Prostate gland (tissue), 2 donors: Measurements from ENCODE around the gene ZPR1.

Experiments used
- CTCF ChIP-seq, 4 experiments: fragments of 200-600 bp in 2 of 4; fragments of 450-650 bp in 2 of 4; sonication (generic) in 2 of 4; IDR thresholded peaks; 1 replicate in 3 of 4; 2 replicates in 1 of 4; pipeline ENCODE4 v1.5.1; 2016 to 2019; ENCODE audit warnings: antibody characterized with exemption in 4 of 4, mild to moderate bottlenecking in 2 of 4, moderate library complexity in 2 of 4
- POLR2A ChIP-seq: fragments of 450-650 bp; IDR thresholded peaks from one replicate; pipeline ENCODE4 v1.6.1; 2016; ENCODE audit warnings: antibody characterized with exemption, mild to moderate bottlenecking
- POLR2AphosphoS5 ChIP-seq: sonication (generic); formaldehyde crosslinking; IDR thresholded peaks from one replicate; pipeline ENCODE4 v1.6.1; 2017; ENCODE audit warnings: antibody characterized with exemption

GRCh38 chr11:116832350-116833290 lies 44.8 kb upstream of the ZPR1 start:
- TF ChIP-seq CTCF (IDR thresholded peaks at IDR 0.05) = no peak
- no peak for TF ChIP-seq POLR2A
- TF ChIP-seq POLR2AphosphoS5 = no peak
